GM08714 (cell line): ENCODE measurements around the gene HBEGF.

ENCODE experiments used
- H3K4me3 ChIP-seq: fragments of 200-500 bp; sonication (Bioruptor generic); 2 replicates; pipeline ENCODE4 v1.5.1; 2014; ENCODE audit warnings: mild to moderate bottlenecking, low read length, inconsistent platforms
- ZNF274 ChIP-seq: IDR thresholded peaks from 2 replicates; pipeline ENCODE4 v1.6.1; 2012; ENCODE audit warnings: mild to moderate bottlenecking, low read depth, low read length

HBEGF gene

GRCh38 chr5:140312067-140312790, 34.2 kb downstream of the HBEGF start:
- H3K4me3 ChIP-seq = no peak overlapping the region
- TF ChIP-seq ZNF274 = no peak

- no peak for TF ChIP-seq ZNF274
- H3K4me3 ChIP-seq = no peak overlapping the region
Measured at GRCh38 chr5:140311011-140311467, 35.4 kb downstream of the HBEGF start.

GRCh38 chr5:140310434-140310833, 36.0 kb downstream of the HBEGF start:
- no peak overlapping the region for H3K4me3 ChIP-seq
- TF ChIP-seq ZNF274 = no peak

DNA sequence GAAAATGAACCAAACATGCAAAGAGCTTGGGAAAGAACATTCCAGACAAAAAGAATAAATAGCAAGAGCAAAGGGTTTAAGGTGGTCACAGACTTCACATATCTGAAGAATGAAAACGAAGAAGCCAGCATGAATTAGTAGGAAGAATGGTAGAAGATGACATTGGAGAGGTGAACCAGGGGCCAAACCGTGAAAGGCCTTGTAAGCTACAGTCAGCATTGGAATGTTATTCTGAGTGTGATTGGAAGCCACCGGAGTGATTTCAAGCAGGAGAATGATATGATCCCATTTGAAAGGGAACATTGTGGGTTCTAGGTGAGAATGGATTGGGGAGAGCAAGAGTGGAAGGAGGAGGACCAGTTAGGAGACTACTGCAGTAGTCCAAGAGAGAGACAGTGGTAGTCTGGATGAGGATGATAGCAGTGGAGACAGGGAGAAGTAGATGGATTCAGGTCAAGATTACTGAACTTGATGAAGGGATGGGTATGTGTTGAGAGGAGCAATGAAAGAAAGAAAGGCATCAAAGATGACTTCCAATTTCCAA, 36.6 kb downstream of the HBEGF start:
- H3K4me3 ChIP-seq = no peak overlapping the region
- TF ChIP-seq ZNF274 = no peak

DNA sequence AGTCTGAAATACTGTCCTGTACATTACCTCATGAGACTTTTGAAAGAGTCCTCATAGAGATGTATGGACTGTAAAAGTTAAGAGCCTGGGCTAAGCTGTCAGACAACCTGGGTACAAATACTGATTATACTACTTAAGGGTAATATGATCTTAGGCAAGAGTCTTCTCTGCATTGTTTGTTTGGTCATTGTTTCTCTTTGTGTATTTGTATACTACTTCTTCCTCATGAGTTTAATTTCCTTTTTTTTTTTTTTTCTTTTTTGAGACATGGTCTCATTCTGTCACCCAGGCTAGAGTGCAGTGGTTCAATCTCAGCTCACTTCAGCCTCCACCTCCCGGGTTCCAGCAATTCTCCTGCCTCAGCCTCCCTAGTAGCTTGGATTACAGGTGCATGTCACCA, 40.9 kb downstream of the HBEGF start:
- no peak for TF ChIP-seq ZNF274
- no peak overlapping the region for H3K4me3 ChIP-seq

DNA sequence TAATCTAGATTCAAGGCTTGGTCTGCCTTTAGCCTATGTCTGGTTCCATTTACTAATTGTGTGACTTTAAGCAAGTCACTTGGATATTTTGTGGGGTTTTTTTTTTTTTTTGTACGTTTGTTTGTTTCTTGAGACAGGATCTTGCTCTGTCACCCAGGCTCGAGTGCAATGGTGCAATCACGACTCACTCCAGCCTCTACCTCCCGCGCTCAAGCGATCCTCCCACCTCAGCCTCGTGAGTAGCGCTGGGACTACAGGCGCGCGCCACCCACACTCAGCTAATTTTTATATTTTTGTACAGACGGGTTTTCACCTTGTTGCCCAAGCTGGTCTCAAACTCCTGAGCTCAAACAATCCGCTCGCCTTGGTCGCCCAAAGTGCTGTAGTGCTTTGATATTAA, 42.4 kb downstream of the HBEGF start:
- TF ChIP-seq ZNF274 = no peak

GRCh38 chr5:140302786-140303639, 43.4 kb downstream of the HBEGF start, which contains the start of gene PFDN1:
PFDN1 (minus strand) TSS chr5:140303101; CDS start chr5:140303073, 28 bp downstream.
- H3K4me3 ChIP-seq = peak within 1 kb of the TSS; percentile 99
- TF ChIP-seq ZNF274 = no peak

More for the DNA sequence above, 42.4 kb downstream of the HBEGF start:
- H3K4me3 ChIP-seq = no peak overlapping the region

GRCh38 chr5:140301136-140301535, 45.3 kb downstream of the HBEGF start:
- H3K4me3 ChIP-seq = no peak overlapping the region
- TF ChIP-seq ZNF274 = no peak

DNA sequence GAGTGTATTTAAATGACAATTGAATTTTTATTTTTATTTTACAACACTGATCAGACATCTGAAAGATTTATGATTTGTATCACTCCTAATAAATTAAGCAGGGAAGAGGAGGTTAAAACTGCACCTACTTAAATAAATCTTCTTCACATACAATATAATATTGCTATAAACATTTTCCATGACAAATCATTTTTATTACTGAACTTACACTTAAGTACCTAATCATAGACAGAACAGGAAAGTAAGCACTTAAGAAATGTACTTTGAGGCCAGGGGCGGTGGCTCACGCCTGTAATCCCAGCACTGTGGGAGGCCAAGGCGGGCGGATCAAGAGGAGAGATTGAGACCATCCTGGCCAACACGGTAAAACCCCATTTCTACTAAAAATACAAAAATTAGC, 47.3 kb downstream of the HBEGF start:
- no peak overlapping the region for H3K4me3 ChIP-seq
- TF ChIP-seq ZNF274 = no peak

GRCh38 chr5:140298183-140298601, 48.2 kb downstream of the HBEGF start:
- H3K4me3 ChIP-seq = no peak overlapping the region
- no peak for TF ChIP-seq ZNF274

- TF ChIP-seq ZNF274 = no peak
- no peak overlapping the region for H3K4me3 ChIP-seq
Measured at GRCh38 chr5:140297283-140297682, 49.1 kb downstream of the HBEGF start.

DNA sequence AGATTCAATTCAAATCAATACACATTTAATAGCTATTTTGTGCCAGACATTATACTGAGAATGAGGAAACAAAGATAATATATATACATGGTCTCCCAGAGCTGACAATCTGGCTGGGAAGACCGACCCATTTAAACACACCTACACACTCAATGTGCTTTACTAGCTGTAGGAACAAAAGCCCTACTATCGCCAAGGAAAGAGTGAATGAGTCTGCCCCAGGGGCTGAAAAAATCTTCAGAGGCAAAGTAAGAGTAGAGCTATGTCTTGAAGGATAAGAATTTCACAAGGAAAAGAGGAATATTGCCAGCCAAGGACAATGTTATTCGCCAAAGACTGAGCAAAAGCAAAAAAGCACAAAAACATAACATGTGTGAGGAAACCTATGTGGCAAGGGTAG, 50.1 kb downstream of the HBEGF start:
- TF ChIP-seq ZNF274 = no peak
- H3K4me3 ChIP-seq = no peak overlapping the region

GRCh38 chr5:140295414-140295813, 51.0 kb downstream of the HBEGF start:
- no peak overlapping the region for H3K4me3 ChIP-seq
- no peak for TF ChIP-seq ZNF274

GRCh38 chr5:140294753-140295152, 51.6 kb downstream of the HBEGF start:
- TF ChIP-seq ZNF274 = no peak
- no peak overlapping the region for H3K4me3 ChIP-seq

- no peak overlapping the region for H3K4me3 ChIP-seq
- no peak for TF ChIP-seq ZNF274
Measured at GRCh38 chr5:140293849-140294100, 52.6 kb downstream of the HBEGF start.
